CD4-positive, alpha-beta T cell (primary cell): ENCODE results near the gene UBP1. TPM values are rescaled to one million over a fixed set of nuclear protein-coding genes. Genes with fewer than 3 reads are reported as not detected.
"Not testable (repeated sequence)": the region's sequence is repeated elsewhere in the genome, so short reads cannot be mapped to it uniquely, and the experiment has no call there.

Experiments
- ATAC-seq: fragments of 200-7000 bp; cut with Tn5 transposase; one replicate; pipeline ENCODE4 v1.10.0; 2022; ENCODE audit warnings: mild to moderate bottlenecking; ENCODE audit not compliant: poor library complexity
- CTCF ChIA-PET: fragments of 350-600 bp; sonication (Branson Sonifier 250); formaldehyde crosslinking; loops from one replicate; lab custom pipeline; 2021; ENCODE audit warnings: antibody characterized with exemption, inconsistent platforms; lab: Charles Lee
- POLR2A ChIA-PET: fragments of 350-600 bp; sonication (Branson Sonifier 250); formaldehyde crosslinking; loops from one replicate; lab custom pipeline; 2021; ENCODE audit warnings: antibody characterized with exemption, inconsistent platforms; lab: Charles Lee
- DNase-seq, 14 experiments: peaks; one replicate each; pipeline ENCODE4 v3.0.0-alpha.2; 2013 to 2020; ENCODE audit warnings: mixed read lengths in 2 of 14
- H3K27ac ChIP-seq, 2 donors: one replicate each; pipeline versions ENCODE4 v1.5.1 to v1.7.0; 2013; ENCODE audit warnings: low read length in 2 of 2, low read depth in 1 of 2, mild to moderate bottlenecking in 1 of 2
- H3K27me3 ChIP-seq, 2 experiments: 1 replicate in 1 of 2; 2 replicates in 1 of 2; pipeline versions ENCODE4 v1.6.1 to v1.7.0; 2013; ENCODE audit warnings: low read length in 2 of 2, control low read depth in 1 of 2, mild to moderate bottlenecking in 1 of 2, moderate library complexity in 1 of 2; ENCODE audit not compliant: insufficient read depth in 2 of 2, control insufficient read depth in 1 of 2
- H3K36me3 ChIP-seq: one replicate; pipeline ENCODE4 v1.6.1; 2013; ENCODE audit warnings: low read length, control low read depth; ENCODE audit not compliant: insufficient read depth
- H3K4me1 ChIP-seq: one replicate; pipeline ENCODE4 v1.6.1; 2013; ENCODE audit warnings: low read length, control low read depth; ENCODE audit not compliant: insufficient read depth
- H3K4me3 ChIP-seq: one replicate; pipeline ENCODE4 v1.5.1; 2013; ENCODE audit warnings: mild to moderate bottlenecking, low read length, moderate library complexity
- H3K9me3 ChIP-seq, 2 experiments: 1 replicate in 1 of 2; 2 replicates in 1 of 2; pipeline versions ENCODE4 v1.6.1 to v1.7.0; 2013; ENCODE audit warnings: low read length in 2 of 2, mild to moderate bottlenecking in 2 of 2, control low read depth in 1 of 2, moderate library complexity in 1 of 2; ENCODE audit not compliant: control insufficient read depth in 1 of 2, insufficient read depth in 1 of 2
- H3K27ac Mint-ChIP-seq: one replicate; pipeline ENCODE4 v1.8.0; 2020; ENCODE audit warnings: mixed read lengths
- H3K27me3 Mint-ChIP-seq: one replicate; pipeline ENCODE4 v1.8.0; 2021; ENCODE audit warnings: mixed read lengths
- H3K36me3 Mint-ChIP-seq: one replicate; pipeline ENCODE4 v1.8.0; 2021; ENCODE audit warnings: low read depth, mixed read lengths
- H3K4me1 Mint-ChIP-seq: one replicate; pipeline ENCODE4 v1.8.0; 2021; ENCODE audit warnings: low read depth, mixed read lengths
- H3K4me3 Mint-ChIP-seq: one replicate; pipeline ENCODE4 v1.8.0; 2020; ENCODE audit warnings: mild to moderate bottlenecking, mixed read lengths
- H3K9me3 Mint-ChIP-seq: one replicate; pipeline ENCODE4 v1.8.0; 2020; ENCODE audit warnings: mixed read lengths
- CTCF ChIP-seq: fragments of 200-600 bp; IDR thresholded peaks from one replicate; pipeline ENCODE4 v1.8.0; 2022; ENCODE audit warnings: antibody characterized with exemption, mild to moderate bottlenecking
- intact Hi-C, 2 experiments: fragments of 100-400 bp; cut with DNase I in 1 of 2; cut with micrococcal nuclease in 1 of 2; formaldehyde crosslinking; loops; one replicate each; pipeline versions ENCODE4 v1.15.1 to v1.9.0; 2023 to 2025; cut with DNase I, micrococcal nuclease
- total RNA-seq, 174 experiments: library from RNA in 2 of 174; stranded (reverse) in 2 of 174; gene quantifications; one replicate each; pipeline ENCODE4 v1.2.3 and lab custom pipeline; 2021 to 2026

The UBP1 gene
- total RNA-seq, 2 experiments from 2014 or later: 59.5 to 61.6 TPM

GRCh38 chr3:33456756-33457155 lies 16.6 kb upstream of the UBP1 start:
- no peak overlapping the region for H3K27ac ChIP-seq
- Mint-ChIP-seq H3K27me3 (no peaks in the 10 kb centered on the region), H3K36me3 (peaks cover 24% of the 10 kb centered on the region), H3K27ac (no peak overlapping the region), H3K4me1 (no peaks in the 10 kb centered on the region), H3K4me3 (no peak overlapping the region), H3K9me3 (peaks cover 12% of the 10 kb centered on the region)
- no peaks in the 10 kb centered on the region for H3K36me3 ChIP-seq
- ChIA-PET CTCF (no interaction called here), POLR2A (no interaction called here)
- no peaks in the 10 kb centered on the region for H3K27me3 ChIP-seq
- ATAC-seq (no peak), DNase-seq (no peak)
- no peak overlapping the region for H3K4me3 ChIP-seq
- peaks cover 14 to 23% of the 10 kb centered on the region in 2 experiments for H3K9me3 ChIP-seq
- intact Hi-C loops: no loop called here
- TF ChIP-seq CTCF: no peak
- H3K4me1 ChIP-seq: no peaks in the 10 kb centered on the region

DNA sequence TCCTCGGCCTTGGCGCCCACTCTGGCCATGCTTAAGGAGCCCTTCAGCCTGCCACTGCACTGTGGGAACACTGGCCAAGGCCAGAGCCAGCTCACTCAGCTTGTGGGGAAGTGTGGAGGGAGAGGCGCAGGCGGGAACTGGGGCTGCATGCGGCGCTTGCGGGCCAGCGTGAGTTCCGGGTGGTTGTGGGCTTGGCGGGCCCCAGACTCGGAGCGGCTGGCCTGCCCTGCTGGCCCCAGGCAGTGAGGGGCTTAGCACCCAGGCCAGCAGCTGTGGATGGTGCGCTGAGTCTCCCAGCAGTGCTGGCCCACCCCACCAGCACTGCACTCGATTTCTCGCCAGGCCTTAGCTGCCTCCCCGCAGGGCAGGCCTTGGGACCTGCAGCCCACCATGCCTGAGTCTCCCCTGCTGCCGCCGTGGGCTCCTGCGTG lies 13.1 kb upstream of the UBP1 start:
- ChIA-PET CTCF (interaction anchor here (1.0 kb wide), 1 partner anchor 9 kb away, joined by 3 read pairs; no protein-coding TSS in a partner anchor), POLR2A (no interaction called here)
- peaks cover 8% of the 10 kb centered on the region for H3K9me3 Mint-ChIP-seq
- no peak overlapping the region for H3K27ac Mint-ChIP-seq
- H3K9me3 ChIP-seq: peaks cover 0 to 10% of the 10 kb centered on the region in 2 experiments
- H3K4me1 ChIP-seq: no peaks in the 10 kb centered on the region
- no peak for DNase-seq
- no peak for TF ChIP-seq CTCF
- H3K4me3 ChIP-seq: no peak overlapping the region
- no peak for ATAC-seq
- no peaks in the 10 kb centered on the region for H3K36me3 ChIP-seq
- no peaks in the 10 kb centered on the region for H3K27me3 ChIP-seq
- intact Hi-C loops: no loop called here
- no peaks in the 10 kb centered on the region for H3K27me3 Mint-ChIP-seq
- no peak overlapping the region for H3K27ac ChIP-seq
- H3K4me1 Mint-ChIP-seq: no peaks in the 10 kb centered on the region
- peaks cover 5% of the 10 kb centered on the region for H3K36me3 Mint-ChIP-seq
- H3K4me3 Mint-ChIP-seq: no peak overlapping the region

- ATAC-seq, H3K27me3 Mint-ChIP-seq, H3K36me3 ChIP-seq, POLR2A ChIA-PET, H3K27ac Mint-ChIP-seq, H3K4me3 Mint-ChIP-seq, intact Hi-C loops, H3K4me1 Mint-ChIP-seq, H3K4me1 ChIP-seq, DNase-seq, CTCF ChIA-PET, H3K27me3 ChIP-seq, H3K27ac ChIP-seq, H3K9me3 Mint-ChIP-seq, H3K4me3 ChIP-seq, H3K36me3 Mint-ChIP-seq: not testable (repeated sequence)
- peaks cover 0 to 10% of the 10 kb centered on the region in 2 experiments for H3K9me3 ChIP-seq
Observed at GRCh38 chr3:33451994-33452393, 11.8 kb upstream of the UBP1 start.

- Histone ChIP-seq H3K4me1 (peaks cover 9% of the 10 kb centered on the region), H3K4me3 (no peak overlapping the region), H3K27me3 (no peaks in the 10 kb centered on the region), H3K9me3 (peaks cover 0 to 2% of the 10 kb centered on the region in 2 experiments), H3K27ac (no peak overlapping the region), H3K36me3 (no peaks in the 10 kb centered on the region)
- Mint-ChIP-seq H3K27ac (no peak overlapping the region), H3K4me3 (no peak overlapping the region), H3K36me3 (no peaks in the 10 kb centered on the region), H3K27me3 (no peaks in the 10 kb centered on the region), H3K9me3 (no peaks in the 10 kb centered on the region), H3K4me1 (peaks cover 14% of the 10 kb centered on the region)
- no peak for ATAC-seq
- TF ChIP-seq CTCF: no peak
- CTCF ChIA-PET: no interaction called here
- intact Hi-C loops: loop anchor here in 1 of 2 experiments (10.0 kb wide), 1 partner anchor 347 kb away; the partner anchor contains the start of gene PDCD6IP
- POLR2A ChIA-PET: no interaction called here
- DNase-seq: no peak
Observed at GRCh38 chr3:33447958-33448357, 7.8 kb upstream of the UBP1 start.

- DNase-seq, H3K27ac Mint-ChIP-seq, POLR2A ChIA-PET, H3K36me3 ChIP-seq, H3K4me1 ChIP-seq, H3K27me3 ChIP-seq, H3K27ac ChIP-seq, H3K9me3 Mint-ChIP-seq, ATAC-seq, CTCF ChIA-PET, H3K27me3 Mint-ChIP-seq, H3K36me3 Mint-ChIP-seq, H3K9me3 ChIP-seq: not testable (repeated sequence)
- peaks cover 14% of the 10 kb centered on the region for H3K4me1 Mint-ChIP-seq
- H3K4me3 ChIP-seq: peak overlapping the region; percentile 32
- intact Hi-C loops: loop anchor here in 1 of 2 experiments (10.0 kb wide), 1 partner anchor 348 kb away; the partner anchor contains the start of gene PDCD6IP
- peak overlapping the region; percentile 76 for H3K4me3 Mint-ChIP-seq
Observed at GRCh38 chr3:33447256-33447625, 7.0 kb upstream of the UBP1 start.
